CD4-positive, alpha-beta T cell treated with Interleukin-4 for 4 hours (primary cell): ENCODE measurements around the gene PSMB3.

Source experiments
- DNase-seq: peaks from one replicate; pipeline ENCODE4 v3.0.0-alpha.2; 2020

Gene PSMB3

GRCh38 chr17:38752308-38753070, at the start of gene PSMB3:
Gene PSMB3 (plus strand): TSS chr17:38752741. CDS start chr17:38752827, 86 bp downstream.
- peak; percentile 100 for DNase-seq

DNA sequence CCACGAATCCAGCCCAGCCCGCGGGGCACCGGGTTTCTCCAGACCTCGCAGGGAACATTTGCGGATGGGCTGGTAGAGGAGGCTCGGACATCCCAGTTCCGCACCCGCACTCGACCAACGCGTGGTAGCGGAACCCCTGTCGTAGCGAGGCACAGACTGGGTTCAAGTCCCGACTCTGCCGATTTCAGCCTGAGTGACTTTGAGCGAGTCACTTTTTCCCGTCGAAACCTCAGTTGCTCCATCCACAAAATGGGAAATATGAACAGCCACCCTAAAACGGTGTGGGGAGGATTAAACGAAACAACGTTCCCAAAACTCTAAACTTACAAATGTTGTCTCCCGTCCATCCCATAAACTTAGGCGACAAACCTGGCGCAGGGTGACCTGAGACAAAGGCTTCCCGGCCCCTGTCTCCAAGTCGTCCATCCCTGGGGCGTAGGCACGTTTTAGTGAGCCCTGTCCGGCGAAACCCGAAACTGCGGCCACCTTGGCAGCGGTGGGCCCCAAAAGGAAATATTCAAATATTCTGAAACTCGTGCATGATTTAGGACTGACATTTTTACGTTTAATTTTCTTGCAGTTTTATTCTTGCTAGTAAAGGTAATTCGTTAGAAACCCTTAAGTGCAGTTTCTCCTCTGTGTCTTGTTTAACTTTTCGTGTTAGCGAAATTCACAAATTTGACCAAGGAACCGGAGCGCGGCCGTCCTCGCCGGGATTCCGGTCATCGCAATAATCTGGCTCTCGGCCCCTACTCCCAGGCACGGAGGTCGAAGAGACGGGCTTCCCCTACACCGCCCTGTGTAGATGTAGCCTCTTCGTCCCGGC, 49.4 kb upstream of the PSMB3 start:
- DNase-seq = no peak

GRCh38 chr17:38703742-38704605, 48.6 kb upstream of the PSMB3 start:
- peak; percentile 73 for DNase-seq

DNA sequence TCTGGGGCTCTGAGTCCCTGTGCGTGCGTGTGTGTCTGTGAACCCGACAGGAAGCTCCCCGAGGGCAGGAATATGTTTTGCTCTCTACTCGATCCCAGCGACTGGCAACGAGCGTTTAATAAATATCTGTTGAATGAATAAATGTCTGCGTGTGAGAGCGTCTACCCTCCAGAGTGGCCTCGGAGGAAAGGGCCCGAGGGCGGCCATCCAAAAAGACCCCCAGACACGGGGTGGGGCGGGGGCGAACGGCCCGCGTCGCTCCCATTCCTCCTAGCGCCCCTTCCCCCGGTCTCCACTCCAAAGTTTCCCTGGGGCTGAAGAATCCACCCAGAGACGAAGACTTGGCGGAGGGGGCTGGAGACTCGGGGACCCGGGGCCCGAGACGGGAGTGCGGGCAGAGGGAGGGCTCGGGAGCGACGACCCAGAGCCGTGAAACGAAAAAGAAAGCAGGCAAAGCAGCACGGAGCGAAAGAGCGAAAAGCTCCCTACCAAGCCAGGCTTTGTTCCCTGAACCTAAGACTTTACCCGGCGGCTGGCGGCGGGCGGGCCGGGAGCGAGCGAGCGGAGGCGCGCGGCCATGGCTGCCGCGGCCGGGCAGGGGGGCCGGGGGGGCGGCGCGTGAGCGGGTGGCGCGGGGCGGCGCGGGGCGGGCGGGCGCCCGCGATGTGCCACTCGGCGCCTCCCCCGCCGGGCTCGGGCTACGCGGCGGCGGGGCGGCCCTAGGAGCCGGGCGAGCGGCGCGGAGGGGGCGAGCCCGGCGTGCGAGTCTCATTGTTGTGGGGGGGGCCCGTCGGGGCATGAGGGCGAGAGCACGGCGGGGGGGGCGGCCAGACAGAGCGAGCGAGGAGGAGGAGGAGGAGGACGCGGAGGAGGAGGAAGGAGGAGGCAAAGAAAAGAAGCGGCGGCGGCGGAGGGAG, 47.7 kb upstream of the PSMB3 start, which contains the start of gene MLLT6:
MLLT6 (plus strand) TSS at position 668 of the 917 bp plus-strand sequence. CDS start 360 bp downstream, outside the sequence.
- DNase-seq = peak; percentile 82

DNA sequence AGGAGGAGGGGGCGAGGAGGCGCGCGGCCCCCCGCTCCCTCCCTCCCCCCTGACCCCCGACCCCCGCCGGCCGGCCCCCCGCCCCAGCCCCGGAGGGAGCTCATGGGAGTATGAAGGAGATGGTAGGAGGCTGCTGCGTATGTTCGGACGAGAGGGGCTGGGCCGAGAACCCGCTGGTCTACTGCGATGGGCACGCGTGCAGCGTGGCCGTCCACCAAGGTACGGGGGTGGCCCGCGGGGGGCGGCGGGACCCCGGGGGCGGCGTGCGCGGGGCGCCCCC, 47.1 kb upstream of the PSMB3 start:
- DNase-seq = no peak

DNA sequence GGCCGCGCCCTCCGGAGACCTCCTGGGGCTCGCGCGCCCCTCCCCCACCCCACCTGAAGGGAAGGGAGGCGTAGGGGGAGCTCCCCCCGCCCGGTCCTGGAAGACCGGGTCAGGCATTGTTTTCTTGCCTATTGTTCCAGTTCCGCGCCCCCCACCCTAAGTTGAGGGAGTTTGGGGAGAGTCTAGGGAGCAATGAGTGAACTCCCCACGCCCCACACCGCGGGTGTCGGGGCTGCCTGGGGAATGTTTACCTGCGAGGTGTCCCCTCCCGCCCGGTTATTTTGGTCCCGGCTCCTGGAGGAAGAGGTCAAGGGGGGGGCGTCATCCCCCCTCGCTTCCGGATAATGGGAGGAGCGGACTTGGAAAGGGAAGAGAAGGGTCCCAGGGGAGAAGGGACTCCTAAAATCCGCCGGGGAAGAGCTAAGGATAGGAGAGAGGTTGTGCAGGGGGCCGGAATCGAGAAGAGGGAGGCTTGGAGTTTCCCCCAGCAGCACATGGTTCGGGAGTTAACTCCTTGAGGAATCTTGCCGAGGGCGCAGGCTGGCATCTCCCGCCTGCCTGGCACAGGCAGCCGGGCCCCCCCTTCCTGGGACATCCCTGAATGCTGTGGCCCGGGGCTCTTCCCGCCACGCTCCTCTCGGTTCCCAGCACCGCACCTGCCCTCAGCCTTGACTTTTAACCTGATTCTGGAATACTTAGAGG, 46.6 kb upstream of the PSMB3 start:
- no peak for DNase-seq

GRCh38 chr17:38706505-38707216, 45.9 kb upstream of the PSMB3 start:
- DNase-seq = peak; percentile 32

GRCh38 chr17:38707678-38708351, 44.7 kb upstream of the PSMB3 start:
- no peak for DNase-seq

- DNase-seq = no peak
These were observed 43.3 kb upstream of the PSMB3 start for GRCh38 chr17:38709104-38709820.

DNA sequence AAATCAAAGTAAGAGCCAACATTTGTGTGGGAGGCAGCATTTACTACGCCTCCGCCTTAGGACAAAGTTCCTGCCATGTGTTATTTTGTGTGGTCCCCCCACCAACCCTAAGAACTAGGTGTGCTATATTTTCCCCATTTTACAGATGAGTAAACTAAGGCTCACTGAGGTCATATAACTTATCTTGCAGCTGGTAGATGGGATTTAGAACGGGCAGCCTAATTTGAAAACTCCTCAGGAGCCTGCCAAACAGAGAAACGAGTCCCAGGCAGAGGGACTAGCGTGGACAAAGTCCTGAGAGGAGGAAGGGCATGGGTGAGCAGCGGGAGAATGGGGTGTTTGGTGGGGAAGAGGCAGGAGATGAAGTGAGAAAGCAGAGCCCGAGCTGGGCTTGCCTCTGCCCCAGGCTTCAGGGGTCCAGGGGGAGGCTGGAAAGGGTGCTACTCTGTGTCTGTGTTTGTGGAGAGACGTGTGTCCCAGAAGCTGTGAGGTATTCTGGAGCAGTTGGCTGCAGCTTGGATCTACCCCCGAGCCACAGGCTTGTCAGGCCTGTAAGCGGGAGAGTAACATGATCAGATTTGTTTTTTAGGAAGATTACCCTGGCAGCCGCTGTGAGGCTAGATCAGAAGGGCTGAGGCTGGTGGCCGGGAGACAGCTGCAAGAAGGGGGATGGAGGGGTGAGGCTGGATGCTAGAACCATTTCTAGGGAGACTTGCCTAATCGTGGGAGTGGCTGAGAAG, 42.5 kb upstream of the PSMB3 start:
- no peak for DNase-seq

DNA sequence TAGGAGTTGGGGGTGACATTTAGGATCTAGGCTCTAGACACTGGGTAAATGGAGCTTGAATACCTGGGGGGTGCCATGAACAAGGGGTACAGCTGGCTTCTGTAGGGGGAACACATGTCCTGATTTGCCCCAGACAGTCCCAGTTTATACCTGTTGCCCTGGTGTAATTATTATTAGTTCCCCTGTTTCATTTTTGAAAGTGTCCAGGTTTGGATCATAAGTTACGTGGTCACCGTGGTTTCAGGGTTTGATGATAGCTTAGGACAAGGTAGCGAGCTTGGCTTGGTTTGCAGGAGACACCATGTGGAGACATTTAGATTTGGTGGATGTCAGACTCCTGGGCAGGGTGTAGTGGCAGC, 42.0 kb upstream of the PSMB3 start:
- no peak for DNase-seq

DNA sequence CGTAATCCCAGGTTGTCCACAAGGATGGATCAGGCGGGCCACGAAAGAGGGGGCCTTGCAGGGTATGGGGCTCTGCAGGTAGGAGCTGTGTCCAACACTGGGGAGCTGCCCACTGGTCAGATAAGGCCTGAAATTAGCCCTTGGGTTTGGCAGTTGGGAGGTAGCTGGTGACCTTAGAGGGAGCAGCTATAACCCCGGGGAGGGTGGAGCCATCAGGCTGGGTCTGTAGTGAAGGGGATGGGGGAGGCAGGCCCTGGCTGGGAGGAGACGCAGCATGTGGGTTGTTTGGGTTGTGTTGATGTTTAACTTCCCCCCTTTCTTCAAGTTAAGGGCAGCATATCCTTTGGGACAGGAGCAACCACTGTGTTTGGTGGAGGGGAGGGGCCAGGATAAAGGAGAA, 41.6 kb upstream of the PSMB3 start:
- DNase-seq = no peak

DNA sequence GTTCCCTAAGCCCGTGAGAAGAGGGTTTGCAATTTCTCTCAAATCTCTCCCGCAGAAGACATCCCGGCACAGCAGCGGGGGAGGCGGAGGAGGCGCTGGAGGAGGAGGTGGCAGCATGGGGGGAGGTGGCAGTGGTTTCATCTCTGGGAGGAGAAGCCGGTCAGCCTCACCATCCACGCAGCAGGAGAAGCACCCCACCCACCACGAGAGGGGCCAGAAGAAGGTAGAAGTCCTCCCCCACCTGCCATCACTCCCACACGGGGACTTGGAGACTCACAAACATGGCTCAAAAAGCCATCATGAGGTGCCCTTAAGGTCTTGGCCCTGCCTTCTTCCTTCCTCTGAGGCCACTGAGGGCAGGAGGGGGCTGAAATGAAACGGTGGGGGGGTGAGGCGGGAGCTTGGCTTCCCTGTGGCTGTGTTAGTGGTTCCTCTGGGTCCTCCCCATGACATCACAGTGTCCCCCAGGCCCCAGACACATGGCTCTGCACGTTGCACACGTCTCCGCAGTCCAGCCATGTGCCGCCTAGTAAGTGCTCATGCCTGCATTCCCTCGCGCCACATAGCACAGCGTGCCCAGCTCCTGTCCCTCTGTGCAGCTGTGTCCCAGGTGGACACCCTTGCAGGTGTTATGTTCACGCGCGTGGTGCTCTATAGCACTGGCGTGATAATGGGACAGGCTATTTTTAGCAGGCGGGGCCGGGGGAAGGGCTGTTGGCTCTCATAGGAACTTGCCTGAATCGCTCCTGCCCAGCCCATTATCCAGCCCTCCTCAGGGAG, 40.6 kb upstream of the PSMB3 start:
- DNase-seq = no peak

DNA sequence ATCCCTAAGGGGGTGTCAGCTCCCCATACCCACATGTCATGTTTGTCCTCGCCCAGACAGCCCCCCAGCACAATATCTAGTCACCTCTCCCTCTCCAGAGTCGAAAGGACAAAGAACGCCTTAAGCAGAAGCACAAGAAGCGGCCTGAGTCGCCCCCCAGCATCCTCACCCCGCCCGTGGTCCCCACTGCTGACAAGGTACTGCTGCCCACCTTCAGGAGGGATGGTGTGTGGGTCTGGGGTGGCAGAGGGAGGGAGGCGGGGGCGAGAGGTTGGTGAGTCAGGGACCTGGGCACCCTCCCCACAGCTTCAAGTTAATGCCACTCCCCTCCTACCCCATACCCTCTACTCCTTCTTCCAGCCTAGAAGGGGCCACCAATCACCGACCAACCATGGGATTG, 39.9 kb upstream of the PSMB3 start:
- DNase-seq = no peak

DNA sequence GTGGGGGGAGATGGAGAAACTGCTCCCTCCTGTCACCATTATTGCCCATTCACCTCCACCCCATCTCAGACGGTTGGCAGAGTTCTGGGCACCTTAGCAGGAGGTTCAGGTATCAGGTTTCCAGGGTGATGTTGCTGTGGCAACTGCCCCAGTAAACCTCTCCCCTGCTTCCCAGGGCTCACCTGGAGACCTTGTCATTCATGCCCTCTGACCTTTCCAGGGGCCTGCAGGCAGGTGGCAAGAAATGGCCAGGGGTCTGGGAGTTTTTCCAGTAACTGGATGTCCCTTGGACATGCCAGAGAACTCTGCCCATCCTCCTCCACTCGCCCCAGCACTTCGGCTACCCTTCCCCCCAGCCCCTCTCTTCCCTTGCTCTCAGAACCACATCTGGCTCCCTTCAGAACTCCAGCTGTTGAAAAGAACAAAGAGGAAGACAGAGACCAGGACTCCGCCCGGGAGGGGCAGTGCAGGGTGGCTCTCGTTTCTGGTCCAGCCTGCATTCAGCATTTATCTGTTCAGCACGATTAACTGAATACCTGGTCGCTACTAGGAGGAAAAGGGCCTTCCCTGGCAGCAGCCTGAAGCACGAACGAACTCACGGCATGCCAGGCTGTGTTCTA, 39.0 kb upstream of the PSMB3 start:
- no peak for DNase-seq

DNA sequence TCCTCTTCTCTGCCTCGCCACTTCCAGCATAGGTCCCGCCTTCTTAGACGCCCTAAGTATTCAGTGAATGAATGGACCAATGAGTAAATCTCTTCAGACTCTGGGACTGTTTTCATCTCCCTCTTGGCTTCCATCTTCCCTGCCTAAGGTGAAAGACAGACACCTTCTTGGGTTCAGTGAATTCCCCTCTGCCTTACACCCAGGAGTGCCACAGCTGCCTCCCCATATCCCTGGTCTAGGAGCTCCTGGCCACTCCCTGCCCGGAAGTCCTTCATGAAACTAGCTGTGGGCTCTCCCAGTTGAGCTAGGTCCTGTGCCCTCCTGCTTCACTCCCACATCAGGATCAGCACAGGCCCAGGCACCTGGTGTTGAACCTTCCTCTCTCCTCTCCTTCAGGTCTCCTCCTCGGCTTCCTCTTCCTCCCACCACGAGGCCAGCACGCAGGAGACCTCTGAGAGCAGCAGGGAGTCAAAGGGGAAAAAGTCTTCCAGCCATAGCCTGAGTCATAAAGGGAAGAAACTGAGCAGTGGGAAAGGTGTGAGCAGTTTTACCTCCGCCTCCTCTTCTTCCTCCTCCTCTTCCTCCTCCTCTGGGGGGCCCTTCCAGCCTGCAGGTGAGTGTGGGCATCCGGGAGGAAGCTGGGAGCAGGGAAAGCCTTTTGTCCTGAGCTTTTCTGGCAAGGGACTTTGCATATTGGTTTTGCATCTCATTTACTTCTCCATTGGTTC, 37.2 kb upstream of the PSMB3 start:
- no peak for DNase-seq
